Measurements from ENCODE around the gene DEK. TPM values are rescaled to one million over a fixed set of nuclear protein-coding genes. Genes with fewer than 3 reads are reported as not detected.

The DEK gene
- total RNA-seq, 6 experiments from 2014 or later: 17.8 to 49.2 (median 27.1) TPM

- DNase-seq (no peak), ATAC-seq (no peak)
- H3K36me3 ChIP-seq: no peaks in the 10 kb centered on the region
- no peaks in the 10 kb centered on the region for H3K9me3 ChIP-seq
- H3K27me3 ChIP-seq: no peaks in the 10 kb centered on the region
- peaks cover 0 to 5% (median 0%) of the 10 kb centered on the region in 4 donors for H3K4me1 ChIP-seq
- H3K27ac ChIP-seq: no peak overlapping the region
- TF ChIP-seq CTCF (IDR thresholded peaks at IDR 0.05): no peak
- TF ChIP-seq POLR2A (IDR thresholded peaks at IDR 0.05): no peak
- intact Hi-C loops (cut with DNase I): no loop called here
- WGBS (ENCODE audit: insufficient coverage, low coverage, low lambda C conversion rate, missing lambda C conversion rate): 51% methylated on average over 3 of the region's 3 CpGs
- no peak overlapping the region for H3K4me3 ChIP-seq
These were observed 4.9 kb upstream of the DEK start for GRCh38 chr6:18269253-18269652.

GRCh38 chr6:18268066-18268465 lies 3.7 kb upstream of the DEK start:
- no peak for DNase-seq
- Histone ChIP-seq H3K27me3 (no peaks in the 10 kb centered on the region), H3K27ac (no peak overlapping the region), H3K4me3 (no peak overlapping the region), H3K4me1 (peaks cover 0 to 5% (median 1%) of the 10 kb centered on the region in 4 donors), H3K9me3 (no peaks in the 10 kb centered on the region), H3K36me3 (no peaks in the 10 kb centered on the region)
- no peak for TF ChIP-seq POLR2A (IDR thresholded peaks at IDR 0.05)
- no peak for TF ChIP-seq CTCF (IDR thresholded peaks at IDR 0.05)
- no peak for ATAC-seq
- WGBS (ENCODE audit: insufficient coverage, low coverage, low lambda C conversion rate, missing lambda C conversion rate): 48% methylated on average over 4 of the region's 4 CpGs
- intact Hi-C loops (cut with DNase I): no loop called here

DNA sequence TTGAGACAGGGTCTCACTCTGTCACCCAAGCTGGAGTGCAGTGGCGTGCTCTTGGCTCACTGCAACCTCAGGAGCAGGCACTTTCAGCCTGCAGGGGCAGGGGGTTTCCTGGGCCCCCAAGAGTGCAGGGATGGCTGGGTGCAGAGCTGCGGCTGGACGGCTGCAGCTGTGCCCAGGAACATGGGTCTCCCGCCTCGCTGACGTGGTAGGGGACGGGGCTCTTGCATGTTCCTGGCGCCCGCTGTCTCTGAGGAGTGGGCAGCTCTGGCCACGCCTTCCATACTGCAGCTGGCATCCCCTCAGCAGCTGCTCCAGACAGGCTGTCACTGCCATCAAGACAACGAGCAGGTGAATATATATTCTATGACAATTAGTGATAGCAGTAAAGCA lies 2.2 kb upstream of the DEK start:
- 100% methylated on average over 3 of the region's 11 CpGs for WGBS (ENCODE audit: insufficient coverage, low coverage, low lambda C conversion rate, missing lambda C conversion rate)
- no peaks in the 10 kb centered on the region for H3K27me3 ChIP-seq
- H3K4me3 ChIP-seq: no peak overlapping the region
- H3K27ac ChIP-seq: no peak overlapping the region
- intact Hi-C loops (cut with DNase I): no loop called here
- no peak for ATAC-seq
- no peaks in the 10 kb centered on the region for H3K36me3 ChIP-seq
- TF ChIP-seq CTCF (IDR thresholded peaks at IDR 0.05) (no peak), POLR2A (IDR thresholded peaks at IDR 0.05) (no peak)
- H3K4me1 ChIP-seq: peaks cover 0 to 9% (median 2%) of the 10 kb centered on the region in 4 donors
- DNase-seq: no peak
- H3K9me3 ChIP-seq: no peaks in the 10 kb centered on the region

DNA sequence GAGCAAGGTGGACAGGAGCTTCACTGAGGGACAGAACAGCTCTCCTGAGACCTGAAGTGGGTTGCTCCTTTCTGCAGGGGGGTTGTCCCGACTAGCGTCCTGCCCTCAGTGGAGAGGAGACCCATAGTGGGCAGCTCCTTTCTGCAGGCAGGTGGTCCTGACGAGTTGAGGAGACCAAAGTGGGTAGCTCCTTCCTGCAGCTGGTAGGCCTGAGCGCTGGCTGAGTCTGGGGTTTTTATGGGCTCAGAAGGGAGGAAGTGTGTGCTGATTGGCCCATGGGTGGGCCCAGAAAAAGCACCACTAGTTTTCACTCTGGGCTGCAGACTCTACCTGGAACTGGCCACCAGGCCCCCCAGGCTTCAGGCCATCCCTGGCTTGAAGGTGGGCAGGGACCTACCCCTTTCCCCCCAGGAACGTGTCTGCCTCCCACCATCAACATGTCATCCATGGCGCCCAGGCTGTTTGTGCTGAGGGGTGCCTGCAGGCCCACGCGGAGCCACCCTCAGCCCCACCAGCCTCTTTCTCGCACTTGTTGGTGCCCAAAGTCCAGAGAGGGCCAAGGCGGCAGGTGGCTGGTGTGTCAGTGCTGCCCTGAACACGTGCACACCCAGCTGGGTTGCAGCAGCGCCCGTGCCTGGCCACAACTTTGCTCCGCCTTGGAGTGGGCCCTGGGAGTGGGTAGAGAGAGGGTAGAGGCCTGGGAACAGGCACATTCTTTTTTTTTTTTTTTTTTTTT lies 1.6 kb upstream of the DEK start:
- Histone ChIP-seq H3K4me1 (peaks cover 0 to 9% (median 2%) of the 10 kb centered on the region in 4 donors), H3K27me3 (no peaks in the 10 kb centered on the region), H3K27ac (no peak overlapping the region), H3K4me3 (no peak overlapping the region), H3K9me3 (no peaks in the 10 kb centered on the region), H3K36me3 (no peaks in the 10 kb centered on the region)
- ATAC-seq: no peak
- TF ChIP-seq CTCF (IDR thresholded peaks at IDR 0.05) (no peak), POLR2A (IDR thresholded peaks at IDR 0.05) (no peak)
- 100% methylated on average over 5 of the region's 14 CpGs for WGBS (ENCODE audit: insufficient coverage, low coverage, low lambda C conversion rate, missing lambda C conversion rate)
- intact Hi-C loops (cut with DNase I): no loop called here
- peak in 1 of 3 donors; percentile 23 for DNase-seq
